Neural crest cell (in vitro differentiated cells): ENCODE results near the gene UNC93A. TPM values are rescaled to one million over a fixed set of nuclear protein-coding genes. Genes with fewer than 3 reads are reported as not detected.
A peak's percentile ranks its signal among the peaks of the same experiment; 100 is the strongest.

Experiments
- DNase-seq: peaks from one replicate; pipeline ENCODE4 v3.0.0; 2021; ENCODE audit warnings: low read depth, mixed read lengths, low spot score
- H3K27ac Mint-ChIP-seq: one replicate; pipeline ENCODE4 v1.8.0; 2021; ENCODE audit warnings: mild to moderate bottlenecking, mixed read lengths; ENCODE audit not compliant: unreplicated experiment
- H3K27me3 Mint-ChIP-seq: 2 replicates; pipeline ENCODE4 v1.8.0; 2021; ENCODE audit warnings: low read depth, mild to moderate bottlenecking, mixed read lengths
- H3K36me3 Mint-ChIP-seq: 2 replicates; pipeline ENCODE4 v1.8.0; 2021; ENCODE audit warnings: low read depth, mild to moderate bottlenecking, mixed read lengths
- H3K4me1 Mint-ChIP-seq: 2 replicates; pipeline ENCODE4 v1.8.0; 2021; ENCODE audit warnings: mixed read lengths
- H3K4me3 Mint-ChIP-seq: one replicate; pipeline ENCODE4 v1.8.0; 2021; ENCODE audit warnings: mild to moderate bottlenecking, mixed read lengths
- H3K9me3 Mint-ChIP-seq: 2 replicates; pipeline ENCODE4 v1.8.0; 2021; ENCODE audit warnings: mixed read lengths
- CTCF ChIP-seq: fragments of 200-600 bp; sonication (generic); conservative IDR thresholded peaks from 2 replicates; pipeline ENCODE4 v1.5.0; 2021; ENCODE audit warnings: antibody characterized with exemption, mild to moderate bottlenecking
- total RNA-seq: library from RNA; stranded (reverse); gene quantifications from 2 replicates; pipeline ENCODE4 v1.2.1, GENCODE V29; 2021

The UNC93A gene
- total RNA-seq, 1 donor from 2014 or later, result not detected

- Mint-ChIP-seq H3K27ac (no peak overlapping the region), H3K4me3 (no peak overlapping the region), H3K36me3 (no peaks in the 10 kb centered on the region), H3K27me3 (peaks cover 14% of the 10 kb centered on the region), H3K9me3 (no peaks in the 10 kb centered on the region), H3K4me1 (no peaks in the 10 kb centered on the region)
- no peak for TF ChIP-seq CTCF
- DNase-seq, result no peak
Measured at GRCh38 chr6:167341038-167341583, 50.0 kb downstream of the UNC93A start.

DNA sequence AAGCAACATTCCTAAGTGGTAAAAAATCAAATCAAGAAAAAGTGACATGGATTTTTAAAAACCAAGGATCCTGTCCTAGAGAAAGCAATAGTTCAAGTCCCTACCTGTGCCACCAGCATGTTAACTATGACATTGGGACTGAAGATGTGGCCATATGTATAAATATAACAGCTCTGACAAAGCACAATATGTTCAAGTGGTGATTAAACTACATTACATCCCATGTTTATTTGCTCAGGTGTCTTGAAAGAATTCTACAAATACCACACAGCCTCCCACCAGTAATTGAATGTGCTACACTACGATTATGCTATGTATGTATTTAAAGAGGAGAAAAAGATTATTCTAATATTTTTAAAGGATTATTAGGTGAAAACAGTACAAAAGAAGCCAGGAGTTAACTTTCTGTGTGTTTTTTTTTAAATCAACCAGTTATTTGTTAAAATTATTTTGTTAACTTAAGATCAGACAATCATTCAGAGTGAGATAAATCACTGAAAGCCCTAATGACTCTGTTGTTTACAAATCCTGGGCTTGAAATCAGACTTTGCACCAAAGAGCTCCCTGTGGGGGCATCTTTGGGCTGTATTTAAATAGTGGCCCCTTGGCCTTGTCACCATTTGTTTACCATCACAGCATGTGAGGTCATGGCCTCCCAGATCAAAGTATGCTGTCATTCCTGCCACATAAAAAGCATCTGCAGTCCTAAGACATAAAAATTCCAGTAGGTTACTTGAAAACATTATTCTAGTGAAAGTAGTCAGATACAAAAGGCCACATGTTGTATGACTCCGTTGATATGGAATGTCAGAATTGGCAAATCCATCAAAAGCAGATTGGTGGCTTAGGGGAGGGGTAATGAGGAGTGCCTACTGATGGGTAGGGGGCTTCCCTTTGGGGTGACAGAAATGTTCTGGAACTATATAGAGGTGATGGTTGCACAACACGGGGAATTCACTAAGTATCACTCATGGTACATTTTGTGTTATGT lies 50.8 kb downstream of the UNC93A start:
- H3K4me1 Mint-ChIP-seq, result no peaks in the 10 kb centered on the region
- H3K9me3 Mint-ChIP-seq, result no peaks in the 10 kb centered on the region
- H3K36me3 Mint-ChIP-seq, result no peaks in the 10 kb centered on the region
- no peak overlapping the region for H3K4me3 Mint-ChIP-seq
- peaks cover 21% of the 10 kb centered on the region for H3K27me3 Mint-ChIP-seq
- TF ChIP-seq CTCF, result no peak
- H3K27ac Mint-ChIP-seq, result no peak overlapping the region
- no peak for DNase-seq

GRCh38 chr6:167342879-167343610 lies 51.9 kb downstream of the UNC93A start:
- no peak for DNase-seq
- peaks cover 26% of the 10 kb centered on the region for H3K27me3 Mint-ChIP-seq
- no peaks in the 10 kb centered on the region for H3K36me3 Mint-ChIP-seq
- no peaks in the 10 kb centered on the region for H3K4me1 Mint-ChIP-seq
- H3K9me3 Mint-ChIP-seq, result no peaks in the 10 kb centered on the region
- no peak for TF ChIP-seq CTCF
- H3K27ac Mint-ChIP-seq, result peak overlapping the region; percentile 36
- H3K4me3 Mint-ChIP-seq, result no peak overlapping the region

- DNase-seq, result no peak
- peaks cover 15% of the 10 kb centered on the region for H3K4me1 Mint-ChIP-seq
- no peaks in the 10 kb centered on the region for H3K9me3 Mint-ChIP-seq
Measured at GRCh38 chr6:167345348-167345747, 54.2 kb downstream of the UNC93A start.

More at GRCh38 chr6:167345348-167345747, 54.2 kb downstream of the UNC93A start:
- TF ChIP-seq CTCF, result no peak
- Mint-ChIP-seq H3K36me3 (no peaks in the 10 kb centered on the region), H3K4me3 (no peak overlapping the region), H3K27ac (no peak overlapping the region), H3K27me3 (peaks cover 42% of the 10 kb centered on the region)
